Measurements from ENCODE around the gene CADPS. TPM values are rescaled to one million over a fixed set of nuclear protein-coding genes. Genes with fewer than 3 reads are reported as not detected.

CADPS gene
- total and polyA plus RNA-seq, 2 of the 4 experiments (the other 2 are of a cell fraction) = not detected

- Histone ChIP-seq H4K20me1 (ENCODE audit: insufficient read depth, low read length) (no peaks in the 10 kb centered on the region), H2BK20ac (ENCODE audit: low read depth, low read length) (no peak overlapping the region), H2BK15ac (ENCODE audit: low read depth, low read length) (no peak overlapping the region), H3K27me3 (ENCODE audit: control insufficient read depth, insufficient read depth, low read length) (no peaks in the 10 kb centered on the region), H3K4me1 (ENCODE audit: control insufficient read depth, insufficient read depth, low read length) (no peaks in the 10 kb centered on the region), H2BK5ac (ENCODE audit: low read depth, low read length, poor library complexity, severe bottlenecking) (no peak overlapping the region), H4K91ac (ENCODE audit: insufficient read depth, low read depth, low read length) (no peak overlapping the region), H3K4ac (ENCODE audit: low read depth, low read length) (no peak overlapping the region), H3K56ac (ENCODE audit: extremely low read depth, insufficient read depth, low read length) (no peak overlapping the region; the same call in 1 of the 2 replicates), H3K79me1 (ENCODE audit: low read depth in 1 of 2, low read length in 2 of 2) (no peaks in the 10 kb centered on the region), H3K18ac (ENCODE audit: low read depth, low read length) (no peak overlapping the region), H3K4me3 (ENCODE audit: insufficient read depth, low read depth, low read length) (no peak overlapping the region), H3K23ac (ENCODE audit: low read depth, low read length) (no peak overlapping the region), H3K27ac (ENCODE audit: insufficient read depth, low read length) (no peak overlapping the region), H3K9ac (ENCODE audit: low read depth, low read length) (no peak overlapping the region), H3K9me3 (ENCODE audit: control insufficient read depth, insufficient read depth, low read length) (no peaks in the 10 kb centered on the region), H3K36me3 (ENCODE audit: control insufficient read depth, insufficient read depth, low read length) (no peaks in the 10 kb centered on the region), H3K14ac (replicated peaks; ENCODE audit: low read depth, low read length) (no peak overlapping the region), H4K8ac (ENCODE audit: low read depth in 2 of 2, low read length in 2 of 2) (no peak overlapping the region), H2BK120ac (ENCODE audit: low read depth, low read length) (no peak overlapping the region), H4K5ac (ENCODE audit: low read depth, low read length) (no peak overlapping the region), H2AK5ac (ENCODE audit: low read depth, low read length) (no peak overlapping the region), H3K4me2 (ENCODE audit: low read depth, low read length) (no peak overlapping the region), H3K9me1 (ENCODE audit: insufficient read depth, low read length) (no peaks in the 10 kb centered on the region), H2AK9ac (replicated peaks; ENCODE audit: low read depth, low read length, poor library complexity) (no peak overlapping the region), H2AFZ (replicated peaks; ENCODE audit: low read length, poor library complexity) (no peak overlapping the region)
- ChIA-PET POLR2A (ENCODE audit: unreplicated experiment) (no interaction called here), CTCF (no interaction called here)
- no peak for TF ChIP-seq MAFK (IDR thresholded peaks at IDR 0.05; ENCODE audit: low read depth, low read length)
- TF ChIP-seq, protein P1, sequence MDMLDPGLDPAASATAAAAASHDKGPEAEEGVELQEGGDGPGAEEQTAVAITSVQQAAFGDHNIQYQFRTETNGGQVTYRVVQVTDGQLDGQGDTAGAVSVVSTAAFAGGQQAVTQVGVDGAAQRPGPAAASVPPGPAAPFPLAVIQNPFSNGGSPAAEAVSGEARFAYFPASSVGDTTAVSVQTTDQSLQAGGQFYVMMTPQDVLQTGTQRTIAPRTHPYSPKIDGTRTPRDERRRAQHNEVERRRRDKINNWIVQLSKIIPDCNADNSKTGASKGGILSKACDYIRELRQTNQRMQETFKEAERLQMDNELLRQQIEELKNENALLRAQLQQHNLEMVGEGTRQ (IDR thresholded peaks at IDR 0.05; ENCODE audit: low read depth, low read length) = no peak
- no peak for TF ChIP-seq POLR2A (IDR thresholded peaks at IDR 0.05; ENCODE audit: low read depth, low read length)
- no peak for TF ChIP-seq MAZ (IDR thresholded peaks at IDR 0.05; ENCODE audit: borderline replicate concordance, low read depth, low read length)
- TF ChIP-seq RCOR1 (IDR thresholded peaks at IDR 0.05; ENCODE audit: insufficient replicate concordance, low read length) = no peak
- TF ChIP-seq, protein P2, sequence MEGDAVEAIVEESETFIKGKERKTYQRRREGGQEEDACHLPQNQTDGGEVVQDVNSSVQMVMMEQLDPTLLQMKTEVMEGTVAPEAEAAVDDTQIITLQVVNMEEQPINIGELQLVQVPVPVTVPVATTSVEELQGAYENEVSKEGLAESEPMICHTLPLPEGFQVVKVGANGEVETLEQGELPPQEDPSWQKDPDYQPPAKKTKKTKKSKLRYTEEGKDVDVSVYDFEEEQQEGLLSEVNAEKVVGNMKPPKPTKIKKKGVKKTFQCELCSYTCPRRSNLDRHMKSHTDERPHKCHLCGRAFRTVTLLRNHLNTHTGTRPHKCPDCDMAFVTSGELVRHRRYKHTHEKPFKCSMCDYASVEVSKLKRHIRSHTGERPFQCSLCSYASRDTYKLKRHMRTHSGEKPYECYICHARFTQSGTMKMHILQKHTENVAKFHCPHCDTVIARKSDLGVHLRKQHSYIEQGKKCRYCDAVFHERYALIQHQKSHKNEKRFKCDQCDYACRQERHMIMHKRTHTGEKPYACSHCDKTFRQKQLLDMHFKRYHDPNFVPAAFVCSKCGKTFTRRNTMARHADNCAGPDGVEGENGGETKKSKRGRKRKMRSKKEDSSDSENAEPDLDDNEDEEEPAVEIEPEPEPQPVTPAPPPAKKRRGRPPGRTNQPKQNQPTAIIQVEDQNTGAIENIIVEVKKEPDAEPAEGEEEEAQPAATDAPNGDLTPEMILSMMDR (conservative IDR thresholded peaks at IDR 0.05; ENCODE audit: low read depth, low read length) = no peak
- TF ChIP-seq RFX5 (IDR thresholded peaks at IDR 0.05; ENCODE audit: low read depth, low read length) = no peak
- no peak for TF ChIP-seq NFE2L2 (IDR thresholded peaks at IDR 0.05; ENCODE audit: low read depth, low read length)
- no peak for TF ChIP-seq CHD1 (IDR thresholded peaks at IDR 0.05; ENCODE audit: low read depth, low read length)
- no peak for TF ChIP-seq MXI1 (IDR thresholded peaks at IDR 0.05; ENCODE audit: borderline replicate concordance, low read depth, low read length)
- no peak for TF ChIP-seq BHLHE40 (IDR thresholded peaks at IDR 0.05; ENCODE audit: low read depth, low read length)
- no peak for TF ChIP-seq FOS (IDR thresholded peaks at IDR 0.05; ENCODE audit: low read depth, low read length)
- no peak for TF ChIP-seq RAD21 (IDR thresholded peaks at IDR 0.05; ENCODE audit: low read length)
- TF ChIP-seq CEBPB (IDR thresholded peaks at IDR 0.05; ENCODE audit: low read depth, low read length) = no peak
- no peak for TF ChIP-seq ELK1 (IDR thresholded peaks at IDR 0.05; ENCODE audit: borderline replicate concordance, low read depth, low read length)
- TF ChIP-seq SMC3 (IDR thresholded peaks at IDR 0.05; ENCODE audit: low read depth, low read length) = no peak
- DNase-seq (no peak), ATAC-seq (ENCODE audit: low read depth) (no peak)
- no TSS peak for BruUV-seq (replicated peaks)
- in situ Hi-C loops (cut with MboI; ENCODE audit: low sequenced_read_pairs) = no loop called here
- dilution Hi-C loops (cut with HindIII; ENCODE audit: low sequenced_read_pairs, unreplicated experiment) = no loop called here
- intact Hi-C loops (cut with micrococcal nuclease) = no loop called here
These were observed 152.9 kb downstream of the CADPS start for GRCh38 chr3:62722344-62722743.
